Chondrocyte (in vitro differentiated cells): Measurements from ENCODE around the gene HYAL4. TPM values are rescaled to one million over a fixed set of nuclear protein-coding genes. Genes with fewer than 3 reads are reported as not detected.

ENCODE experiments used
- DNase-seq: peaks from one replicate; pipeline ENCODE4 v3.0.0; 2021; ENCODE audit warnings: mixed read lengths, low spot score
- H3K27ac Mint-ChIP-seq: one replicate; pipeline ENCODE4 v1.8.0; 2021; ENCODE audit warnings: mild to moderate bottlenecking, moderate library complexity, mixed read lengths; ENCODE audit not compliant: unreplicated experiment
- H3K27me3 Mint-ChIP-seq: 2 replicates; pipeline ENCODE4 v1.8.0; 2021; ENCODE audit warnings: low read depth, mixed read lengths
- H3K36me3 Mint-ChIP-seq: 2 replicates; pipeline ENCODE4 v1.8.0; 2021; ENCODE audit warnings: low read depth, mixed read lengths
- H3K4me1 Mint-ChIP-seq: 2 replicates; pipeline ENCODE4 v1.8.0; 2021; ENCODE audit warnings: low read depth, mild to moderate bottlenecking, mixed read lengths
- H3K4me3 Mint-ChIP-seq: one replicate; pipeline ENCODE4 v1.8.0; 2021; ENCODE audit warnings: mild to moderate bottlenecking, moderate library complexity, mixed read lengths; ENCODE audit not compliant: unreplicated experiment
- H3K9me3 Mint-ChIP-seq: 2 replicates; pipeline ENCODE4 v1.8.0; 2021; ENCODE audit warnings: low read depth, mixed read lengths
- CTCF ChIP-seq: fragments of 200-600 bp; sonication (generic); IDR thresholded peaks from 2 replicates; pipeline ENCODE4 v1.5.0; 2021; ENCODE audit warnings: antibody characterized with exemption, mild to moderate bottlenecking, moderate library complexity
- total RNA-seq: library from RNA; stranded (reverse); gene quantifications from 3 replicates; pipeline ENCODE4 v1.2.1, GENCODE V29; 2021

The HYAL4 gene
- total RNA-seq, 1 donor from 2014 or later = not detected

- no peak for DNase-seq
- no peaks in the 10 kb centered on the region for H3K36me3 Mint-ChIP-seq
- H3K27ac Mint-ChIP-seq = no peak overlapping the region
- peak; percentile 88 for TF ChIP-seq CTCF
- peaks cover 13% of the 10 kb centered on the region for H3K4me1 Mint-ChIP-seq
- H3K9me3 Mint-ChIP-seq = no peaks in the 10 kb centered on the region
- no peak overlapping the region for H3K4me3 Mint-ChIP-seq
- peaks cover 15% of the 10 kb centered on the region for H3K27me3 Mint-ChIP-seq
Measured at GRCh38 chr7:123865517-123866117, 20.6 kb downstream of the HYAL4 start.

GRCh38 chr7:123867225-123867624, 22.3 kb downstream of the HYAL4 start:
- DNase-seq = no peak

GRCh38 chr7:123871998-123872867, 27.3 kb downstream of the HYAL4 start:
- DNase-seq = no peak
- no peak overlapping the region for H3K27ac Mint-ChIP-seq
- no peaks in the 10 kb centered on the region for H3K4me1 Mint-ChIP-seq
- peak; percentile 80 for TF ChIP-seq CTCF
- no peaks in the 10 kb centered on the region for H3K9me3 Mint-ChIP-seq
- H3K27me3 Mint-ChIP-seq = peaks cover 11% of the 10 kb centered on the region
- no peak overlapping the region for H3K4me3 Mint-ChIP-seq
- no peaks in the 10 kb centered on the region for H3K36me3 Mint-ChIP-seq

More at GRCh38 chr7:123867225-123867624, 22.3 kb downstream of the HYAL4 start:
- Mint-ChIP-seq H3K27me3 (peaks cover 15% of the 10 kb centered on the region), H3K4me3 (no peak overlapping the region), H3K4me1 (peaks cover 13% of the 10 kb centered on the region), H3K27ac (no peak overlapping the region), H3K36me3 (no peaks in the 10 kb centered on the region), H3K9me3 (no peaks in the 10 kb centered on the region)
- TF ChIP-seq CTCF = no peak

- Mint-ChIP-seq H3K27me3 (peaks cover 11% of the 10 kb centered on the region), H3K36me3 (no peaks in the 10 kb centered on the region), H3K27ac (no peak overlapping the region), H3K4me3 (no peak overlapping the region), H3K4me1 (no peaks in the 10 kb centered on the region), H3K9me3 (no peaks in the 10 kb centered on the region)
- TF ChIP-seq CTCF = no peak
- DNase-seq = no peak
Measured at GRCh38 chr7:123872908-123873307, 27.9 kb downstream of the HYAL4 start.

GRCh38 chr7:123876557-123877256, 31.7 kb downstream of the HYAL4 start:
- TF ChIP-seq CTCF = no peak
- H3K27me3 Mint-ChIP-seq = peaks cover 7% of the 10 kb centered on the region
- no peaks in the 10 kb centered on the region for H3K36me3 Mint-ChIP-seq
- DNase-seq = no peak
- H3K27ac Mint-ChIP-seq = no peak overlapping the region
- H3K4me3 Mint-ChIP-seq = no peak overlapping the region
- no peaks in the 10 kb centered on the region for H3K9me3 Mint-ChIP-seq
- no peaks in the 10 kb centered on the region for H3K4me1 Mint-ChIP-seq
